Measurements from ENCODE around the gene C1orf53. TPM values are rescaled to one million over a fixed set of nuclear protein-coding genes. Genes with fewer than 3 reads are reported as not detected.
A peak's percentile ranks its signal among the peaks of the same experiment; 100 is the strongest.

C1orf53 gene
- total RNA-seq, 1 experiment from 2014 or later, result 3.0 TPM

- DNase-seq (ENCODE audit: low read depth, low spot score), result no peak
- in situ Hi-C loops (cut with HindIII; ENCODE audit: low pct_unique_long_range_greater_than_20kb, low sequenced_read_pairs), result no loop called here
Measured at GRCh38 chr1:197917805-197918651, 15.6 kb downstream of the C1orf53 start.

GRCh38 chr1:197918807-197919345 is 16.4 kb downstream of the C1orf53 start:
- in situ Hi-C loops (cut with HindIII; ENCODE audit: low pct_unique_long_range_greater_than_20kb, low sequenced_read_pairs), result no loop called here
- DNase-seq (ENCODE audit: low read depth, low spot score), result no peak

- in situ Hi-C loops (cut with HindIII; ENCODE audit: low pct_unique_long_range_greater_than_20kb, low sequenced_read_pairs), result no loop called here
- DNase-seq (ENCODE audit: low read depth, low spot score), result no peak
Measured at GRCh38 chr1:197919346-197920066, 17.1 kb downstream of the C1orf53 start.

GRCh38 chr1:197920067-197920396 is 17.6 kb downstream of the C1orf53 start:
- no peak for DNase-seq (ENCODE audit: low read depth, low spot score)
- in situ Hi-C loops (cut with HindIII; ENCODE audit: low pct_unique_long_range_greater_than_20kb, low sequenced_read_pairs), result no loop called here

GRCh38 chr1:197920414-197921117 is 18.1 kb downstream of the C1orf53 start:
- in situ Hi-C loops (cut with HindIII; ENCODE audit: low pct_unique_long_range_greater_than_20kb, low sequenced_read_pairs), result no loop called here

GRCh38 chr1:197921235-197922069 is 19.0 kb downstream of the C1orf53 start:
- in situ Hi-C loops (cut with HindIII; ENCODE audit: low pct_unique_long_range_greater_than_20kb, low sequenced_read_pairs), result no loop called here
- no peak for DNase-seq (ENCODE audit: low read depth, low spot score)

More at GRCh38 chr1:197920414-197921117, 18.1 kb downstream of the C1orf53 start:
- DNase-seq (ENCODE audit: low read depth, low spot score), result no peak

GRCh38 chr1:197922070-197922390 is 19.6 kb downstream of the C1orf53 start:
- in situ Hi-C loops (cut with HindIII; ENCODE audit: low pct_unique_long_range_greater_than_20kb, low sequenced_read_pairs), result no loop called here

GRCh38 chr1:197923038-197923437 is 20.6 kb downstream of the C1orf53 start:
- in situ Hi-C loops (cut with HindIII; ENCODE audit: low pct_unique_long_range_greater_than_20kb, low sequenced_read_pairs), result no loop called here

More at GRCh38 chr1:197922070-197922390, 19.6 kb downstream of the C1orf53 start:
- DNase-seq (ENCODE audit: low read depth, low spot score), result no peak

GRCh38 chr1:197924516-197925123 is 22.2 kb downstream of the C1orf53 start:
- peak; percentile 74 for DNase-seq (ENCODE audit: low read depth, low spot score)
- in situ Hi-C loops (cut with HindIII; ENCODE audit: low pct_unique_long_range_greater_than_20kb, low sequenced_read_pairs), result no loop called here

More at GRCh38 chr1:197923038-197923437, 20.6 kb downstream of the C1orf53 start:
- no peak for DNase-seq (ENCODE audit: low read depth, low spot score)

- DNase-seq (ENCODE audit: low read depth, low spot score), result no peak
- in situ Hi-C loops (cut with HindIII; ENCODE audit: low pct_unique_long_range_greater_than_20kb, low sequenced_read_pairs), result no loop called here
Measured at GRCh38 chr1:197927908-197928665, 25.7 kb downstream of the C1orf53 start.

- in situ Hi-C loops (cut with HindIII; ENCODE audit: low pct_unique_long_range_greater_than_20kb, low sequenced_read_pairs), result no loop called here
Measured at GRCh38 chr1:197928849-197929336, 26.5 kb downstream of the C1orf53 start.

GRCh38 chr1:197933016-197933415 is 30.6 kb downstream of the C1orf53 start:
- DNase-seq (ENCODE audit: low read depth, low spot score), result no peak
- in situ Hi-C loops (cut with HindIII; ENCODE audit: low pct_unique_long_range_greater_than_20kb, low sequenced_read_pairs), result no loop called here

More at GRCh38 chr1:197928849-197929336, 26.5 kb downstream of the C1orf53 start:
- DNase-seq (ENCODE audit: low read depth, low spot score), result no peak

- DNase-seq (ENCODE audit: low read depth, low spot score), result no peak
Measured at GRCh38 chr1:197933647-197934046, 31.2 kb downstream of the C1orf53 start.

GRCh38 chr1:197937381-197937780 is 35.0 kb downstream of the C1orf53 start:
- in situ Hi-C loops (cut with HindIII; ENCODE audit: low pct_unique_long_range_greater_than_20kb, low sequenced_read_pairs), result no loop called here
- no peak for DNase-seq (ENCODE audit: low read depth, low spot score)

More at GRCh38 chr1:197933647-197934046, 31.2 kb downstream of the C1orf53 start:
- in situ Hi-C loops (cut with HindIII; ENCODE audit: low pct_unique_long_range_greater_than_20kb, low sequenced_read_pairs), result no loop called here

GRCh38 chr1:197937892-197938291 is 35.5 kb downstream of the C1orf53 start:
- in situ Hi-C loops (cut with HindIII; ENCODE audit: low pct_unique_long_range_greater_than_20kb, low sequenced_read_pairs), result no loop called here
- DNase-seq (ENCODE audit: low read depth, low spot score), result no peak

All from SK-MEL-5 (cell line).